ENCODE results near the gene KCTD20.
"Not testable (repeated sequence)": the region's sequence is repeated elsewhere in the genome, so short reads cannot be mapped to it uniquely, and the experiment has no call there.

KCTD20 gene

GRCh38 chr6:36442671-36443470, at the start of gene KCTD20, which contains the start of gene PXT1:
TSS of gene KCTD20 (plus strand) at chr6:36443000. CDS start at chr6:36470098, 27,098 bp downstream.
TSS of gene PXT1 (minus strand) at chr6:36442854. CDS start at chr6:36426082, 16,772 bp downstream.
- DNase-seq: peak; percentile 86

GRCh38 chr6:36399970-36400369, 42.8 kb upstream of the KCTD20 start:
- no peak for DNase-seq

- no peak for DNase-seq
These were observed 40.3 kb upstream of the KCTD20 start for GRCh38 chr6:36402481-36402880.

GRCh38 chr6:36404164-36404563, 38.6 kb upstream of the KCTD20 start:
- DNase-seq: no peak

GRCh38 chr6:36409718-36410117, 33.1 kb upstream of the KCTD20 start:
- not testable (repeated sequence) for DNase-seq

- DNase-seq: no peak
These were observed 29.0 kb upstream of the KCTD20 start for GRCh38 chr6:36413489-36414480.

GRCh38 chr6:36414481-36414880, 28.3 kb upstream of the KCTD20 start:
- DNase-seq: no peak

- no peak for DNase-seq
These were observed 24.2 kb upstream of the KCTD20 start for GRCh38 chr6:36418558-36418957.

- no peak for DNase-seq
These were observed 23.5 kb upstream of the KCTD20 start for GRCh38 chr6:36419310-36419709.

GRCh38 chr6:36422714-36423100, 20.1 kb upstream of the KCTD20 start:
- DNase-seq: no peak

- peak; percentile 98 for DNase-seq
These were observed 19.5 kb upstream of the KCTD20 start for GRCh38 chr6:36423101-36423824.

GRCh38 chr6:36426622-36427021, 16.2 kb upstream of the KCTD20 start:
- DNase-seq: no peak

GRCh38 chr6:36428911-36429310, 13.9 kb upstream of the KCTD20 start:
- no peak for DNase-seq

GRCh38 chr6:36430351-36430750, 12.4 kb upstream of the KCTD20 start:
- DNase-seq: no peak

GRCh38 chr6:36431197-36431596, 11.6 kb upstream of the KCTD20 start:
- no peak for DNase-seq

GRCh38 chr6:36432151-36432671, 10.6 kb upstream of the KCTD20 start:
- no peak for DNase-seq

GRCh38 chr6:36436466-36436865, 6.3 kb upstream of the KCTD20 start:
- DNase-seq: no peak

- DNase-seq: peak; percentile 85
These were observed 1.4 kb upstream of the KCTD20 start for GRCh38 chr6:36441307-36441894.

GRCh38 chr6:36442103-36442670, 613 bp upstream of the KCTD20 start:
- no peak for DNase-seq

GRCh38 chr6:36443471-36444428, 950 bp downstream of the KCTD20 start:
- DNase-seq: peak; percentile 33

GRCh38 chr6:36444470-36444869, 1.7 kb downstream of the KCTD20 start:
- DNase-seq: no peak

Data from CD4-positive, alpha-beta T cell treated with Interleukin-21 for 1 hour (primary cell).